Urinary bladder (tissue), 4 donors: ENCODE measurements around the gene HNRNPM. TPM values are rescaled to one million over a fixed set of nuclear protein-coding genes. Genes with fewer than 3 reads are reported as not detected.
A peak's percentile ranks its signal among the peaks of the same experiment; 100 is the strongest.

Experiments
- DNase-seq: peaks from one replicate; pipeline ENCODE4 v3.0.0-alpha.2; 2015; ENCODE audit errors: extremely low spot score
- H3K27ac ChIP-seq: one replicate; pipeline ENCODE4 v1.5.1; 2013; ENCODE audit warnings: low read depth, mild to moderate bottlenecking, moderate library complexity
- H3K36me3 ChIP-seq: one replicate; pipeline ENCODE4 v1.6.1; 2013; ENCODE audit warnings: mild to moderate bottlenecking, moderate library complexity; ENCODE audit not compliant: insufficient read depth
- H3K4me1 ChIP-seq: one replicate; pipeline ENCODE4 v1.6.1; 2013; ENCODE audit warnings: mild to moderate bottlenecking, moderate library complexity; ENCODE audit not compliant: insufficient read depth
- H3K4me3 ChIP-seq: one replicate; pipeline ENCODE4 v1.5.1; 2013; ENCODE audit warnings: low read depth, low read length
- WGBS: extraction: QIAGEN DNeasy Blood & Tissue Kit; methylation state at CpG from one replicate; pipeline ENCODE4 v1.1.7; 2013; 5-methylcytosine and 5-hydroxymethylcytosine counted together
- polyA plus RNA-seq: library from polyadenylated mRNA; stranded (reverse); fragments of 200-250 nt; gene quantifications from one replicate; pipeline ENCODE4 v1.2.3, GENCODE V29; 2013
- total RNA-seq: library from RNA; depleted of rRNA; stranded (reverse); fragments of >200 nt; gene quantifications from one replicate; pipeline ENCODE4 v1.2.3, GENCODE V29; 2014
- donor health status: healthy with polysubstance abuse.
- donor health status: healthy.

Gene HNRNPM
- total and polyA plus RNA-seq, 2 donors = 63.7 to 173 TPM

DNA sequence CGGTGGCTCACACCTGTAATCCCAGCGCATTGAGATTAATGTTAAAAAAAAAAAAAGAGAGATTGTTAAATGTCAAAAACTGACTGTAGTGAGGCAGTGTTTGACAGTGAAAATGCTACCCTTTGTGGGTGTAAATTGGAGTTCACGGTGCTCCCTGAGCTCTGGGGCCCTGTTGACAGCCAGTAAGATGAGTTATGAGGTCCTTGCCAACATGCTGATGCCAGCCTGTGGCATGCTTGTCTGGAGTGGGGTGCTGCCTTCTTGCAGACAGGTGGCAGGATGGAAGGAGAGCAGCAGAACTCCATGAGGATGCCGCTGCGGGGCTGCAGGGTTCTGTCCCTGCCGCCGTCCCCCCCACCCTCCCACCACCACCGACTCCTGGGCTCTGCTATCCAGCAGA lies 31.7 kb downstream of the HNRNPM start:
- DNase-seq = no peak
- WGBS = 79% methylated on average over 8 of the region's 8 CpGs
- H3K4me1 ChIP-seq = no peaks in the 10 kb centered on the region
- no peak overlapping the region for H3K4me3 ChIP-seq
- peaks cover 6% of the 10 kb centered on the region for H3K36me3 ChIP-seq
- H3K27ac ChIP-seq = no peak overlapping the region

- no peak overlapping the region for H3K27ac ChIP-seq
- no peaks in the 10 kb centered on the region for H3K4me1 ChIP-seq
- H3K36me3 ChIP-seq = peaks cover 4% of the 10 kb centered on the region
- no peak for DNase-seq
- no peak overlapping the region for H3K4me3 ChIP-seq
- 76% methylated on average over 4 of the region's 4 CpGs for WGBS
Measured at GRCh38 chr19:8477889-8478288, 33.1 kb downstream of the HNRNPM start.

GRCh38 chr19:8478598-8478997 lies 33.8 kb downstream of the HNRNPM start:
- no peak for DNase-seq
- H3K4me3 ChIP-seq = no peak overlapping the region
- WGBS = 43% methylated on average over 3 of the region's 3 CpGs
- H3K27ac ChIP-seq = no peak overlapping the region
- H3K4me1 ChIP-seq = no peaks in the 10 kb centered on the region
- H3K36me3 ChIP-seq = peaks cover 6% of the 10 kb centered on the region

DNA sequence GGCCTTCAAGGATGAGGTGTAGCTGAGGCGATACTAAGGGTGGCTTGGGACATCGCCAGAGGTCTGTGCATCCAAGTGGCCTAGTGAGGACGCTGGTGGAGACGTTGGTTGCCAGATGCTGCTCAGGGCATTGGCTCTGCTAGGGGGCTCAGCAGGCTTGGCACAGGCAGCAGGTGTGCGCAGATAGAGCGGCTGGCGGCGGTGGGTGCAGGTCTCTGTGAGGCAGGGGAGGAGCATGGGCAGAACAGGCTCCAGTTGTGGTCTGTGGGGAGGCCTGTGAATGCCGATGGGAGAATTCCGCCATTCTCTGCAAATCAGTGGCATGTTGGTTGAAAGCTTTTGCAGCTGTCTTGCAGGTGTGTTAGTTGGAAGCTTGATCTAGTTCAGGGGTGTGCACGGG lies 36.4 kb downstream of the HNRNPM start:
- DNase-seq = no peak
- no peaks in the 10 kb centered on the region for H3K4me1 ChIP-seq
- H3K27ac ChIP-seq = no peak overlapping the region
- WGBS = 86% methylated on average over 11 of the region's 11 CpGs
- peaks cover 7% of the 10 kb centered on the region for H3K36me3 ChIP-seq
- H3K4me3 ChIP-seq = no peak overlapping the region

DNA sequence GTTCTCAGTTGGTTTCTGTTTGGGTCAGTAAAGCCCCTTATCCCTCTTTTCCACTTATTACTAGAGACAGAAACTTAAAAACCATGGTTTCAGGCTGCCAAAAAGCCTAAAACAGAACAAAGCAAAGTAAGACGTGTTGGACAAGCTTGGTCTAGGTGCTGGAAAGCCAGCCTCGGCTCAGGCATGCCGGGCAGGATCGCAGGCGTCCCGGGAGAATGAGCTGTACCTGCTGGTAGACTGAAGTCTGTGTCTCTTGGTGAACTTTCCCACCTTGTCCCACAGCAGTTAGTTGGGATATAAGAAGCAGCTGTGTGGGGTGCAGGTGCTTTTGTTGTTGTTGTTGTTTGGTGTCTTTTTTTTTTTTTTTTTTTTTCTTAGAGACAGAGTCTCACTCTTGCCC lies 36.8 kb downstream of the HNRNPM start:
- Histone ChIP-seq H3K4me1 (no peaks in the 10 kb centered on the region), H3K27ac (no peak overlapping the region), H3K4me3 (no peak overlapping the region), H3K36me3 (peaks cover 8% of the 10 kb centered on the region)
- no peak for DNase-seq
- WGBS = 80% methylated on average over 6 of the region's 6 CpGs

- H3K27ac ChIP-seq = no peak overlapping the region
- no peaks in the 10 kb centered on the region for H3K4me1 ChIP-seq
- no peak overlapping the region for H3K4me3 ChIP-seq
- WGBS = 82% methylated on average over 11 of the region's 11 CpGs
- H3K36me3 ChIP-seq = peaks cover 11% of the 10 kb centered on the region
- no peak for DNase-seq
Measured at GRCh38 chr19:8482696-8483095, 37.9 kb downstream of the HNRNPM start.

- Histone ChIP-seq H3K27ac (no peak overlapping the region), H3K36me3 (peaks cover 12% of the 10 kb centered on the region), H3K4me1 (no peaks in the 10 kb centered on the region), H3K4me3 (no peak overlapping the region)
- no peak for DNase-seq
- 81% methylated on average over 8 of the region's 8 CpGs for WGBS
Measured at GRCh38 chr19:8483165-8483564, 38.4 kb downstream of the HNRNPM start.

- no peak overlapping the region for H3K27ac ChIP-seq
- peaks cover 14% of the 10 kb centered on the region for H3K36me3 ChIP-seq
- WGBS = 87% methylated on average over 18 of the region's 18 CpGs
- no peak overlapping the region for H3K4me3 ChIP-seq
- no peak for DNase-seq
- no peaks in the 10 kb centered on the region for H3K4me1 ChIP-seq
Measured at GRCh38 chr19:8484331-8484894, 39.6 kb downstream of the HNRNPM start.

DNA sequence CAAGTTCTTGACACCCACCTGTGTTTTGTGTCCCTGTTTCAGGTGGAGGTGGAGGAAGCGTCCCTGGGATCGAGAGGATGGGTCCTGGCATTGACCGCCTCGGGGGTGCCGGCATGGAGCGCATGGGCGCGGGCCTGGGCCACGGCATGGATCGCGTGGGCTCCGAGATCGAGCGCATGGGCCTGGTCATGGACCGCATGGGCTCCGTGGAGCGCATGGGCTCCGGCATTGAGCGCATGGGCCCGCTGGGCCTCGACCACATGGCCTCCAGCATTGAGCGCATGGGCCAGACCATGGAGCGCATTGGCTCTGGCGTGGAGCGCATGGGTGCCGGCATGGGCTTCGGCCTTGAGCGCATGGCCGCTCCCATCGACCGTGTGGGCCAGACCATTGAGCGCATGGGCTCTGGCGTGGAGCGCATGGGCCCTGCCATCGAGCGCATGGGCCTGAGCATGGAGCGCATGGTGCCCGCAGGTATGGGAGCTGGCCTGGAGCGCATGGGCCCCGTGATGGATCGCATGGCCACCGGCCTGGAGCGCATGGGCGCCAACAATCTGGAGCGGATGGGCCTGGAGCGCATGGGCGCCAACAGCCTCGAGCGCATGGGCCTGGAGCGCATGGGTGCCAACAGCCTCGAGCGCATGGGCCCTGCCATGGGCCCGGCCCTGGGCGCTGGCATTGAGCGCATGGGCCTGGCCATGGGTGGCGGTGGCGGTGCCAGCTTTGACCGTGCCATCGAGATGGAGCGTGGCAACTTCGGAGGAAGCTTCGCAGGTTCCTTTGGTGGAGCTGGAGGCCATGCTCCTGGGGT lies 41.0 kb downstream of the HNRNPM start:
- Histone ChIP-seq H3K4me3 (no peak overlapping the region), H3K27ac (no peak overlapping the region), H3K4me1 (no peaks in the 10 kb centered on the region), H3K36me3 (peaks cover 14% of the 10 kb centered on the region)
- WGBS = 98% methylated on average over 62 of the region's 62 CpGs
- DNase-seq = no peak

- 90% methylated on average over 16 of the region's 16 CpGs for WGBS
- Histone ChIP-seq H3K4me1 (no peaks in the 10 kb centered on the region), H3K36me3 (peaks cover 14% of the 10 kb centered on the region), H3K4me3 (no peak overlapping the region), H3K27ac (no peak overlapping the region)
- DNase-seq = no peak
Measured at GRCh38 chr19:8486661-8487136, 41.9 kb downstream of the HNRNPM start.

GRCh38 chr19:8487137-8487851 lies 42.5 kb downstream of the HNRNPM start:
- H3K27ac ChIP-seq = no peak overlapping the region
- H3K4me1 ChIP-seq = no peaks in the 10 kb centered on the region
- DNase-seq = no peak
- H3K4me3 ChIP-seq = no peak overlapping the region
- 80% methylated on average over 13 of the region's 13 CpGs for WGBS
- H3K36me3 ChIP-seq = peaks cover 14% of the 10 kb centered on the region

DNA sequence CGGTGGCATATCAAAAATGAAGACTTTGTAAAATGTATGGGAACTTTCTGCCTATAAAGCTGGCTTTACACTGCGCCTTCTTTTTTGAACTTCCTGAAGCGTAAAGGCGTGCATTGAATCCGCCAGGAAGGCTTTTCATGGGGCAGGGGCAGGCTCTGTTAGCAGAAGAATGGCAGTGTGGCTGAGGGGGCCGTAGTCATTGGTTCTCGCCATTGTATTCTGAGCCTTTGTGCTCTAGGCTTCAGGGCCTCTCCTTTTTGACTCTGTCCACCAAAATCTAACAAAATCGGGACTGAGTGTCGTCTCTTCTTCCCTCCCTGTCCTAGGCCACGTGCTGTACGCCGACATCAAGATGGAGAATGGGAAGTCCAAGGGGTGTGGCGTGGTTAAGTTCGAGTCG lies 43.6 kb downstream of the HNRNPM start:
- 83% methylated on average over 15 of the region's 15 CpGs for WGBS
- Histone ChIP-seq H3K27ac (no peak overlapping the region), H3K4me3 (no peak overlapping the region), H3K4me1 (no peaks in the 10 kb centered on the region), H3K36me3 (peaks cover 12% of the 10 kb centered on the region)
- DNase-seq = no peak

GRCh38 chr19:8489561-8490394 lies 45.0 kb downstream of the HNRNPM start:
- WGBS = 78% methylated on average over 25 of the region's 25 CpGs
- H3K4me3 ChIP-seq = no peak overlapping the region
- H3K27ac ChIP-seq = peak overlapping the region; percentile 28
- no peaks in the 10 kb centered on the region for H3K4me1 ChIP-seq
- peak; percentile 52 for DNase-seq
- peaks cover 12% of the 10 kb centered on the region for H3K36me3 ChIP-seq
